ENCODE measurements around the gene HK1.
"Not testable (repeated sequence)": the region's sequence is repeated elsewhere in the genome, so short reads cannot be mapped to it uniquely, and the experiment has no call there.

HK1 gene

GRCh38 chr10:69246036-69246435 lies 32.3 kb upstream of the HK1 start:
- DNase-seq = no peak
- TF ChIP-seq POLR2A (IDR thresholded peaks at IDR 0.05; ENCODE audit: low read length) (no peak), GATA1 (IDR thresholded peaks at IDR 0.05; ENCODE audit: low read depth, low read length) (no peak)

DNA sequence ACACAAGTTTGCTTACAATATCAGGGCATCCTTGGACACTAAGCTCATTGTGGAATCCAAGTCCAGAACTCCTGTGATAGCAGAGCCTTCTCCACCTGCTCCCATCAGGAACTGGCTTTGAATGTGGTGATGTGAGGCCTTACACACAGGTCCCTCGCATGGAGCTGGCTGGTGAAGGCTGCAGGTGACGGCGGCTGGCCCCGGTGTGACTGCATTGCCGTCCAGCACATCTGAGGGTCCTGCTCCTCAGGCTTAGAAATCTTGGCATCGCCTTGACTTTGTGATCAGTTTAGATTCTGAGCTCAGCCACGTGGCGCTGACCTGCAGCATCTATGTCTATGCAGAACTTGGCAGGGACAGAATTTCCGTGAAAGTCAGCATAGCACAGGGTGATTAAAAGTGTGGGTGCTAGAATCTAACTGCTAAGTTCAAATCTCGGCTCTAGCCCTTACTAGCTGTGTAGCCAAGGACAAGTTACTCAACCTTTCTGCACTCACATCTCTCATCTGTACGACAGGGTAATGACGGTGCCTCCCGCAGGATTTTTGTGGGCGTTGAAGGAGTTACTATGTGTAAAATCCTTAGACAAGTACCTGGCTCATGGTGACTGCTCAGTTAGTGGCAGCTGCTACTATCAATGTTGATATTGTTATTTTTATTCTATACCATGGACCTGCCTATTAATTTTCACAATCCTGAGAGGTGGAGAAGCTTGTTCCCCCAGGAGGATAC lies 31.5 kb upstream of the HK1 start:
- TF ChIP-seq GATA1 (IDR thresholded peaks at IDR 0.05; ENCODE audit: low read depth, low read length) = no peak
- TF ChIP-seq POLR2A (IDR thresholded peaks at IDR 0.05; ENCODE audit: low read length) = no peak
- DNase-seq = no peak

- no peak for DNase-seq
- no peak for TF ChIP-seq GATA1 (IDR thresholded peaks at IDR 0.05; ENCODE audit: low read depth, low read length)
- no peak for TF ChIP-seq POLR2A (IDR thresholded peaks at IDR 0.05; ENCODE audit: low read length)
Measured at GRCh38 chr10:69247313-69247710, 31.0 kb upstream of the HK1 start.

DNA sequence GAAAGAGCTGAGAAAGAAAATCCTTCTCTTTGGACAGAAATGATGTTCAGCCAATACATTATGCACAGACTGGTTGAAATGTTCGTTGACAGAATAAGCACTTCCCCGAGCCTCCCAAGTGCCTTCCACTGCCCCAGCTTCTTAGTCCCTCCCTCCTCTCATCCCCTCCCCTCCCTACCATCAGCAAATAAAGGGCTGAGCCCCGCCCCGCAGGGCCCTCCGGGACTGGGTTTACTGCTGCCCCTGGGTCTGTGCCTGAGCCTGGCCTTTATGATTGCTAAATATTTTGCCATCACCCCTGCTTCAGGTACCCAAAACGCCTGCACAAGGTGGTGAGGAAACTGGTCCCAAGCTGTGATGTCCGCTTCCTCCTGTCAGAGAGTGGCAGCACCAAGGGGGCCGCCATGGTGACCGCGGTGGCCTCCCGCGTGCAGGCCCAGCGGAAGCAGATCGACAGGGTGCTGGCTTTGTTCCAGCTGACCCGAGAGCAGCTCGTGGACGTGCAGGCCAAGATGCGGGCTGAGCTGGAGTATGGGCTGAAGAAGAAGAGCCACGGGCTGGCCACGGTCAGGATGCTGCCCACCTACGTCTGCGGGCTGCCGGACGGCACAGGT lies 30.1 kb upstream of the HK1 start:
- DNase-seq = no peak
- TF ChIP-seq GATA1 (IDR thresholded peaks at IDR 0.05; ENCODE audit: low read depth, low read length) (no peak), POLR2A (IDR thresholded peaks at IDR 0.05; ENCODE audit: low read length) (no peak)

DNA sequence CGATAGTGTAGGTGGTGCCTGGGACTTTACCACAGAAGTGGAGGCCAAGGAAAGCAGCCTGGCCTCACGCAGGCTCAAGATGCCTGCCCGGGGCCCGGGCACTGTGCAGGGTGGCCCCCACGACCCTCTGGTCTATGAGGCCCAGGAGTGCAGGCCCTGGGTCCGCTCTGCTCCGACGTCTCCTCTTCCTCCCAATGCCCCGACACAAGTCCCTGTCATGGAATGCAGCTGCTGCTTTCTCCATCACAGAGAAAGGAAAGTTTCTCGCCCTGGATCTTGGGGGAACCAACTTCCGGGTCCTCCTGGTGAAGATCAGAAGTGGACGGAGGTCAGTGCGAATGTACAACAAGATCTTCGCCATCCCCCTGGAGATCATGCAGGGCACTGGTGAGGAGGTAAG lies 28.3 kb upstream of the HK1 start:
- no peak for TF ChIP-seq POLR2A (IDR thresholded peaks at IDR 0.05; ENCODE audit: low read length)
- no peak for TF ChIP-seq GATA1 (IDR thresholded peaks at IDR 0.05; ENCODE audit: low read depth, low read length)
- DNase-seq = no peak

DNA sequence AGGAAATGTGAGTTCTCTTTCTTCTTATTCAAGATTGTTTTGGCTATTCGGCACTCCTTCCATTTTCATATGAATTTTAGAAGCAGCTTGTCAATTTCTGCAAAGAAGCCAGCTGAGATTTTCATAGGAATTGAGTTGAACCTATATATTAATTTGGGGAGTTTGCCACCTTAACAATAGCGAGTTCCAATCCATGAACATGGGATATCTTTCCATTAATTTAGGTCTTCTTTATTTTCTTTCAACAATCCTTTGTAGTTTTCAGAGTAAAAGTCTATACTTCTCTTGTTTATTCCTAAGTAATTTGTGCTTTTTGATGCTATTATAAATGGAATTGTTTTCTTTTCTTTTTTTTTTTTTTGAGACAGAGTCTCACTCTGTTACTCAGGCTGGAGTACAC lies 26.9 kb upstream of the HK1 start:
- not testable (repeated sequence) for DNase-seq

- no peak for DNase-seq
- no peak for TF ChIP-seq POLR2A (IDR thresholded peaks at IDR 0.05; ENCODE audit: low read length)
- no peak for TF ChIP-seq GATA1 (IDR thresholded peaks at IDR 0.05; ENCODE audit: low read depth, low read length)
Measured at GRCh38 chr10:69253171-69253570, 25.1 kb upstream of the HK1 start.

DNA sequence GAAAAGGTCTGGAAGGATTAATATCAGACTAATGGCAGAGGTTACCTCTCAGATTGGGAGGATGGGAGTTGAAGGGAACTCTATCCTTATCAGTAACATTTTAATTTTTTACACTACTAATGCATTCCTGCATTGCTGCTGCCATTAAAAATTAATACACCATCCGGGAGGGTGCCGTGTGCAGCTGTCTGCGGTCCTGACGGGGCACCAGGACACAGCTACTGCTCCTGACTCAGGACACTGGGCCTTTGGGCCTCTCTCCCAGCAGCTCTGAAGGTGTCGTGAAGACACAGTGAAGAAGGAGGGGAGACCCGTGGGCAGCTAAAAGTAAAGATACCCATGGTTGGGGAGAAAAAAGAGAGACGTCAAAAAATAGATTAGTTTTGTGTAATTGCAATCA lies 23.4 kb upstream of the HK1 start:
- no peak for DNase-seq
- TF ChIP-seq POLR2A (IDR thresholded peaks at IDR 0.05; ENCODE audit: low read length) = no peak
- TF ChIP-seq GATA1 (IDR thresholded peaks at IDR 0.05; ENCODE audit: low read depth, low read length) = no peak

- TF ChIP-seq POLR2A (IDR thresholded peaks at IDR 0.05; ENCODE audit: low read length) (no peak), GATA1 (IDR thresholded peaks at IDR 0.05; ENCODE audit: low read depth, low read length) (no peak)
- DNase-seq = no peak
Measured at GRCh38 chr10:69259547-69260243, 18.6 kb upstream of the HK1 start.

DNA sequence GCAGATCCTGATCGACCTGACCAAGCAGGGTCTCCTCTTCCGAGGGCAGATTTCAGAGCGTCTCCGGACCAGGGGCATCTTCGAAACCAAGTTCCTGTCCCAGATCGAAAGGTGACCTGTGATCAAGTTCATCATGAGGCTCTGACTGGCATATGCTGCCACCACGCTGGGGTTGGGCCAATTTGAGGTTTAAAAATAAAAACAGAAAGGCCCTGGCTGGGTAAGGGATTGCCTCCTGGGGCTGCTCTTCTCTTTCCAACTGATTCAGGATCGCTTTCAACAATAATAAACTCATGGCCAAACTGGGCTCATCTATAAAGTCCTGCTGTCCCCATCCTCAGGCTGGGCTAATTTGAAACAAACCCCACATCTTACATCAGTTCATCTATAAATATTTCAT lies 17.1 kb upstream of the HK1 start:
- TF ChIP-seq POLR2A (IDR thresholded peaks at IDR 0.05; ENCODE audit: low read length) = no peak
- TF ChIP-seq GATA1 (IDR thresholded peaks at IDR 0.05; ENCODE audit: low read depth, low read length) = no peak
- DNase-seq = no peak

GRCh38 chr10:69262292-69262751 lies 16.0 kb upstream of the HK1 start:
- DNase-seq = no peak
- no peak for TF ChIP-seq GATA1 (IDR thresholded peaks at IDR 0.05; ENCODE audit: low read depth, low read length)
- no peak for TF ChIP-seq POLR2A (IDR thresholded peaks at IDR 0.05; ENCODE audit: low read length)

DNA sequence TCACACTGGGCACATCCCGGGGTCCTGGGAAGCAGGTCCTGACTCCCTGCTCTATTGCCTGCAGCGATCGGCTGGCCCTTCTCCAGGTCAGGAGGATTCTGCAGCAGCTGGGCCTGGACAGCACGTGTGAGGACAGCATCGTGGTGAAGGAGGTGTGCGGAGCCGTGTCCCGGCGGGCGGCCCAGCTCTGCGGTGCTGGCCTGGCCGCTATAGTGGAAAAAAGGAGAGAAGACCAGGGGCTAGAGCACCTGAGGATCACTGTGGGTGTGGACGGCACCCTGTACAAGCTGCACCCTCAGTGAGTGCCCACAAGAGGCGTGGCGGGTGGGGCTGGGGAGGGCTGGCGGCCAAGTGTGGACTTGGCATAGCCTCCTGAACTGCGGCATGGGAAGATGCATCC lies 12.8 kb upstream of the HK1 start:
- TF ChIP-seq GATA1 (IDR thresholded peaks at IDR 0.05; ENCODE audit: low read depth, low read length) (no peak), POLR2A (IDR thresholded peaks at IDR 0.05; ENCODE audit: low read length) (no peak)
- no peak for DNase-seq

GRCh38 chr10:69268761-69269416 lies 9.4 kb upstream of the HK1 start:
- TF ChIP-seq POLR2A (IDR thresholded peaks at IDR 0.05; ENCODE audit: low read length) (no peak), GATA1 (IDR thresholded peaks at IDR 0.05; ENCODE audit: low read depth, low read length) (no peak)
- no peak for DNase-seq

DNA sequence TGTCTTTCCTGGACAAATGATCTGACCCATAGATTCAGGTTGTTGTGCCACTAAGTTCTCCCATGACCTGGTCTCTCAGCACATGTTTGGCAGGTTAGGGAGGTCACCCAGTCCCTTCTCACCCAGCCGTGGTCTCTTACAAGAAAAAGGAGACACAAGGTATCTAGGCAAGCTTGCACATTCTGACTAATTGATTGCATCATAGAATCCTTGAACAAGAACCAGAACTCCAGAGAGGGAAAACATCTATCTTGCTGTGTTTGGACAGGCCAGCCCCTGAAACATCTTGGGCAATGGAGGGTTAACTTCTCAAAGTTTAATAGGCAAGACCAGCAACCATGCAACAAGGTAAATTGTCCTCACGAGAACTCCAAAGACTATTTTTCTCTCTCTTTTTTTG lies 8.5 kb upstream of the HK1 start:
- no peak for DNase-seq
- TF ChIP-seq POLR2A (IDR thresholded peaks at IDR 0.05; ENCODE audit: low read length) (no peak), GATA1 (IDR thresholded peaks at IDR 0.05; ENCODE audit: low read depth, low read length) (no peak)
